ENCODE measurements around the gene IMPA2.

Gene IMPA2

GRCh38 chr18:12008842-12009580 is 27.7 kb downstream of the IMPA2 start:
- no peak for DNase-seq (ENCODE audit: low spot score)

GRCh38 chr18:12009581-12010140 is 28.4 kb downstream of the IMPA2 start:
- no peak for DNase-seq (ENCODE audit: low spot score)

GRCh38 chr18:12010187-12010802 is 29.0 kb downstream of the IMPA2 start:
- DNase-seq (ENCODE audit: low spot score): no peak

- DNase-seq (ENCODE audit: low spot score): no peak
Observed at GRCh38 chr18:12011199-12011956, 30.1 kb downstream of the IMPA2 start.

GRCh38 chr18:12011957-12012549 is 30.7 kb downstream of the IMPA2 start:
- DNase-seq (ENCODE audit: low spot score): no peak

GRCh38 chr18:12012697-12013096 is 31.4 kb downstream of the IMPA2 start:
- DNase-seq (ENCODE audit: low spot score): no peak

GRCh38 chr18:12013186-12013916 is 32.0 kb downstream of the IMPA2 start:
- DNase-seq (ENCODE audit: low spot score): no peak

GRCh38 chr18:12014086-12014485 is 32.8 kb downstream of the IMPA2 start:
- no peak for DNase-seq (ENCODE audit: low spot score)

- no peak for DNase-seq (ENCODE audit: low spot score)
Observed at GRCh38 chr18:12014521-12015415, 33.5 kb downstream of the IMPA2 start.

GRCh38 chr18:12015416-12016062 is 34.2 kb downstream of the IMPA2 start:
- no peak for DNase-seq (ENCODE audit: low spot score)

GRCh38 chr18:12017081-12017480 is 35.8 kb downstream of the IMPA2 start:
- no peak for DNase-seq (ENCODE audit: low spot score)

GRCh38 chr18:12018861-12019260 is 37.6 kb downstream of the IMPA2 start:
- DNase-seq (ENCODE audit: low spot score): no peak

- no peak for DNase-seq (ENCODE audit: low spot score)
Observed at GRCh38 chr18:12021077-12021476, 39.8 kb downstream of the IMPA2 start.

GRCh38 chr18:12021596-12021995 is 40.3 kb downstream of the IMPA2 start:
- DNase-seq (ENCODE audit: low spot score): no peak

- DNase-seq (ENCODE audit: low spot score): no peak
Observed at GRCh38 chr18:12023375-12023774, 42.1 kb downstream of the IMPA2 start.

GRCh38 chr18:12026562-12026961 is 45.3 kb downstream of the IMPA2 start:
- no peak for DNase-seq (ENCODE audit: low spot score)

- DNase-seq (ENCODE audit: low spot score): no peak
Observed at GRCh38 chr18:12027046-12027445, 45.7 kb downstream of the IMPA2 start.

GRCh38 chr18:12027480-12027879 is 46.2 kb downstream of the IMPA2 start:
- DNase-seq (ENCODE audit: low spot score): no peak

GRCh38 chr18:12028040-12028628 is 46.8 kb downstream of the IMPA2 start:
- DNase-seq (ENCODE audit: low spot score): no peak

- DNase-seq (ENCODE audit: low spot score): no peak
Observed at GRCh38 chr18:12028674-12029073, 47.4 kb downstream of the IMPA2 start.

All from kidney capillary endothelial cell (primary cell).